ENCODE data around the gene DGAT2.
A peak's percentile ranks its signal among the peaks of the same experiment; 100 is the strongest.

DGAT2 gene

GRCh38 chr11:75823415-75823814 is 54.8 kb downstream of the DGAT2 start:
- Mint-ChIP-seq H3K4me1 (ENCODE audit: low read depth) (peaks cover 65% of the 10 kb centered on the region), H3K27ac (peak overlapping the region; percentile 89), H3K36me3 (ENCODE audit: low read depth) (peaks cover 30% of the 10 kb centered on the region), H3K9me3 (no peaks in the 10 kb centered on the region), H3K27me3 (no peaks in the 10 kb centered on the region), H3K4me3 (no peak overlapping the region)
- intact Hi-C loops (cut with micrococcal nuclease): no loop called here

- Mint-ChIP-seq H3K4me1 (ENCODE audit: low read depth) (peaks cover 63% of the 10 kb centered on the region), H3K27ac (peak overlapping the region; percentile 89), H3K9me3 (no peaks in the 10 kb centered on the region), H3K4me3 (peak overlapping the region; percentile 55), H3K27me3 (no peaks in the 10 kb centered on the region), H3K36me3 (ENCODE audit: low read depth) (peaks cover 30% of the 10 kb centered on the region)
- intact Hi-C loops (cut with micrococcal nuclease): no loop called here
Measured at GRCh38 chr11:75823946-75824345, 55.4 kb downstream of the DGAT2 start.

GRCh38 chr11:75826461-75827230 is 58.1 kb downstream of the DGAT2 start:
- Mint-ChIP-seq H3K9me3 (no peaks in the 10 kb centered on the region), H3K27ac (peak overlapping the region; percentile 89), H3K4me1 (ENCODE audit: low read depth) (peaks cover 52% of the 10 kb centered on the region), H3K36me3 (ENCODE audit: low read depth) (peaks cover 43% of the 10 kb centered on the region), H3K27me3 (no peaks in the 10 kb centered on the region), H3K4me3 (peak overlapping the region; percentile 55)
- intact Hi-C loops (cut with micrococcal nuclease): no loop called here

GRCh38 chr11:75827562-75827961 is 59.0 kb downstream of the DGAT2 start:
- Mint-ChIP-seq H3K4me3 (peak overlapping the region; percentile 55), H3K9me3 (no peaks in the 10 kb centered on the region), H3K36me3 (ENCODE audit: low read depth) (peaks cover 40% of the 10 kb centered on the region), H3K4me1 (ENCODE audit: low read depth) (peaks cover 52% of the 10 kb centered on the region), H3K27ac (peak overlapping the region; percentile 89), H3K27me3 (no peaks in the 10 kb centered on the region)
- intact Hi-C loops (cut with micrococcal nuclease): no loop called here

- Mint-ChIP-seq H3K9me3 (no peaks in the 10 kb centered on the region), H3K4me1 (ENCODE audit: low read depth) (peaks cover 61% of the 10 kb centered on the region), H3K36me3 (ENCODE audit: low read depth) (peaks cover 43% of the 10 kb centered on the region), H3K27me3 (no peaks in the 10 kb centered on the region), H3K27ac (no peak overlapping the region), H3K4me3 (no peak overlapping the region)
- intact Hi-C loops (cut with micrococcal nuclease): no loop called here
Measured at GRCh38 chr11:75831915-75832502, 63.4 kb downstream of the DGAT2 start.

- Mint-ChIP-seq H3K9me3 (no peaks in the 10 kb centered on the region), H3K27me3 (no peaks in the 10 kb centered on the region), H3K4me3 (no peak overlapping the region), H3K4me1 (ENCODE audit: low read depth) (peaks cover 78% of the 10 kb centered on the region), H3K36me3 (ENCODE audit: low read depth) (peaks cover 61% of the 10 kb centered on the region), H3K27ac (no peak overlapping the region)
- intact Hi-C loops (cut with micrococcal nuclease): no loop called here
Measured at GRCh38 chr11:75834728-75835127, 66.2 kb downstream of the DGAT2 start.

GRCh38 chr11:75836417-75836816 is 67.8 kb downstream of the DGAT2 start:
- peak overlapping the region; percentile 64 for H3K27ac Mint-ChIP-seq
- H3K4me1 Mint-ChIP-seq (ENCODE audit: low read depth): peaks cover 82% of the 10 kb centered on the region
- H3K4me3 Mint-ChIP-seq: no peak overlapping the region
- no peaks in the 10 kb centered on the region for H3K27me3 Mint-ChIP-seq
- intact Hi-C loops (cut with micrococcal nuclease): no loop called here
- no peaks in the 10 kb centered on the region for H3K9me3 Mint-ChIP-seq
- H3K36me3 Mint-ChIP-seq (ENCODE audit: low read depth): peaks cover 49% of the 10 kb centered on the region

- H3K4me3 Mint-ChIP-seq: no peak overlapping the region
- intact Hi-C loops (cut with micrococcal nuclease): no loop called here
- no peaks in the 10 kb centered on the region for H3K9me3 Mint-ChIP-seq
- H3K27me3 Mint-ChIP-seq: no peaks in the 10 kb centered on the region
- peaks cover 48% of the 10 kb centered on the region for H3K36me3 Mint-ChIP-seq (ENCODE audit: low read depth)
- peaks cover 76% of the 10 kb centered on the region for H3K4me1 Mint-ChIP-seq (ENCODE audit: low read depth)
- H3K27ac Mint-ChIP-seq: no peak overlapping the region
Measured at GRCh38 chr11:75839851-75840250, 71.3 kb downstream of the DGAT2 start.

GRCh38 chr11:75840522-75840921 is 71.9 kb downstream of the DGAT2 start:
- H3K36me3 Mint-ChIP-seq (ENCODE audit: low read depth): peaks cover 48% of the 10 kb centered on the region
- peaks cover 79% of the 10 kb centered on the region for H3K4me1 Mint-ChIP-seq (ENCODE audit: low read depth)
- intact Hi-C loops (cut with micrococcal nuclease): no loop called here
- H3K27me3 Mint-ChIP-seq: no peaks in the 10 kb centered on the region
- no peak overlapping the region for H3K27ac Mint-ChIP-seq
- H3K4me3 Mint-ChIP-seq: no peak overlapping the region
- no peaks in the 10 kb centered on the region for H3K9me3 Mint-ChIP-seq

GRCh38 chr11:75841739-75842138 is 73.2 kb downstream of the DGAT2 start:
- Mint-ChIP-seq H3K4me1 (ENCODE audit: low read depth) (peaks cover 75% of the 10 kb centered on the region), H3K4me3 (no peak overlapping the region), H3K9me3 (no peaks in the 10 kb centered on the region), H3K27ac (peak overlapping the region; percentile 60), H3K36me3 (ENCODE audit: low read depth) (peaks cover 54% of the 10 kb centered on the region), H3K27me3 (no peaks in the 10 kb centered on the region)
- intact Hi-C loops (cut with micrococcal nuclease): no loop called here

GRCh38 chr11:75845324-75845723 is 76.7 kb downstream of the DGAT2 start:
- no peak overlapping the region for H3K27ac Mint-ChIP-seq
- no peak overlapping the region for H3K4me3 Mint-ChIP-seq
- H3K36me3 Mint-ChIP-seq (ENCODE audit: low read depth): peaks cover 36% of the 10 kb centered on the region
- H3K4me1 Mint-ChIP-seq (ENCODE audit: low read depth): peaks cover 53% of the 10 kb centered on the region
- H3K9me3 Mint-ChIP-seq: no peaks in the 10 kb centered on the region
- no peaks in the 10 kb centered on the region for H3K27me3 Mint-ChIP-seq
- intact Hi-C loops (cut with micrococcal nuclease): no loop called here

- intact Hi-C loops (cut with micrococcal nuclease): no loop called here
- Mint-ChIP-seq H3K9me3 (no peaks in the 10 kb centered on the region), H3K36me3 (ENCODE audit: low read depth) (peaks cover 52% of the 10 kb centered on the region), H3K4me1 (ENCODE audit: low read depth) (peaks cover 36% of the 10 kb centered on the region), H3K4me3 (no peak overlapping the region), H3K27me3 (no peaks in the 10 kb centered on the region), H3K27ac (no peak overlapping the region)
Measured at GRCh38 chr11:75849894-75850293, 81.3 kb downstream of the DGAT2 start.

GRCh38 chr11:75850787-75851186 is 82.2 kb downstream of the DGAT2 start:
- Mint-ChIP-seq H3K4me1 (ENCODE audit: low read depth) (peaks cover 28% of the 10 kb centered on the region), H3K9me3 (no peaks in the 10 kb centered on the region), H3K4me3 (no peak overlapping the region), H3K36me3 (ENCODE audit: low read depth) (peaks cover 61% of the 10 kb centered on the region), H3K27ac (peak overlapping the region; percentile 55), H3K27me3 (no peaks in the 10 kb centered on the region)
- intact Hi-C loops (cut with micrococcal nuclease): no loop called here

Data from dendritic cell treated with granulocyte-macrophage colony-stimulating factor and Interleukin-4, amounts not matched to agents 40 ng/mL and 50 ng/mL, for 4 days (primary cell).